ENCODE measurements around the gene COA8. TPM values are rescaled to one million over a fixed set of nuclear protein-coding genes. Genes with fewer than 3 reads are reported as not detected.
A peak's percentile ranks its signal among the peaks of the same experiment; 100 is the strongest.

Gene COA8
- total and polyA plus RNA-seq, 2 of the 8 experiments (the other 6 are each of a cell fraction or from before 2014, with no cell fraction given): 7.1 to 35.5 TPM

GRCh38 chr14:103521951-103522563 lies 40.7 kb upstream of the COA8 start:
- Histone ChIP-seq H4K91ac (replicated peaks; ENCODE audit: insufficient read length, low read length) (peak overlapping the region; percentile 93), H3K23ac (ENCODE audit: insufficient read length) (no peak overlapping the region), H3K18ac (ENCODE audit: extremely low read depth, low read length) (peak overlapping the region; percentile 96), H3K23me2 (ENCODE audit: low read depth, low read length) (peaks cover 14% of the 10 kb centered on the region; the same call in 1 of the 2 replicates), H4K20me1 (replicated peaks in 1 of 2; ENCODE audit: control insufficient read depth in 1 of 2, insufficient read depth in 2 of 2, low read length in 2 of 2) (peaks cover 10 to 20% of the 10 kb centered on the region in 2 experiments), H2BK20ac (ENCODE audit: low read length) (no peak overlapping the region), H2AK5ac (ENCODE audit: low read depth, low read length) (no peak overlapping the region; the same call in 1 of the 2 replicates), H3K56ac (replicated peaks; ENCODE audit: insufficient read length, low read depth, low read length) (peak overlapping the region; percentile 89), H2BK12ac (ENCODE audit: low read depth, low read length) (peak overlapping the region; percentile 60; the same call in 1 of the 2 replicates), H3K9ac (replicated peaks in 1 of 4; ENCODE audit: extremely low read depth in 1 of 4, low read depth in 3 of 4, low read length in 3 of 4) (peak overlapping the region; percentile 81 to 92 (median 88); a peak in 6 of 7 replicates), H4K5ac (ENCODE audit: insufficient read length, low read depth, low read length) (peak overlapping the region; percentile 82), H3K4me2 (ENCODE audit: insufficient read depth in 1 of 2, low read depth in 2 of 2, low read length in 2 of 2) (peak overlapping the region; percentile 73 to 80), H3K27me3 (replicated peaks in 1 of 4; ENCODE audit: control insufficient read depth in 3 of 4, extremely low read depth in 1 of 4, insufficient read depth in 3 of 4, low read length in 3 of 4) (peaks cover 3 to 23% (median 13%) of the 10 kb centered on the region in 4 experiments), H3K4me1 (replicated peaks in 1 of 4; ENCODE audit: control insufficient read depth in 3 of 4, insufficient read depth in 4 of 4, low read length in 3 of 4) (peaks cover 0 to 28% (median 19%) of the 10 kb centered on the region in 4 experiments; a peak in 6 of 7 replicates), H3K4ac (replicated peaks; ENCODE audit: insufficient read length, low read depth, low read length) (peak overlapping the region; percentile 84), H3K14ac (ENCODE audit: insufficient read length) (peak overlapping the region; percentile 82), H3K36me3 (ENCODE audit: control insufficient read depth in 2 of 4, insufficient read depth in 4 of 4, low read length in 3 of 4) (peaks cover 8 to 23% (median 17%) of the 10 kb centered on the region in 4 experiments; a peak in 7 of 8 replicates), H3K79me1 (ENCODE audit: low read depth, low read length) (no peaks in the 10 kb centered on the region; the same call in 1 of the 2 replicates), H2BK15ac (ENCODE audit: low read length) (peak overlapping the region; percentile 92; the same call in 1 of the 2 replicates), H2BK5ac (ENCODE audit: low read depth, low read length) (peak overlapping the region; percentile 93), H3K79me2 (ENCODE audit: control insufficient read depth in 1 of 2, insufficient read depth in 2 of 2, low read length in 2 of 2) (peaks cover 0 to 2% of the 10 kb centered on the region in 2 experiments; a peak in 1 of 4 replicates), H4K8ac (ENCODE audit: extremely low read depth, insufficient read depth, low read length) (peak overlapping the region; percentile 93), H2AFZ (ENCODE audit: low read length) (no peak overlapping the region), H3K27ac (ENCODE audit: low read depth, low read length) (peak overlapping the region; percentile 80), H3K4me3 (ENCODE audit: extremely low read depth in 1 of 4, insufficient read depth in 2 of 4, low read depth in 3 of 4, low read length in 4 of 4) (peak overlapping the region; percentile 79 to 96 (median 84)), H2BK120ac (replicated peaks; ENCODE audit: low read depth, low read length) (no peak overlapping the region), H3K9me3 (ENCODE audit: insufficient read depth in 2 of 2, low read depth in 1 of 2, low read length in 1 of 2) (no peaks in the 10 kb centered on the region)
- ChIA-PET CTCF (ENCODE audit: partially characterized antibody) (interaction anchor here (0.6 to 31.3 kb wide), 4 partner anchors 12 to 392 kb away, joined by 3 to 921 read pairs (median 18); partner anchors contain the start of gene TRMT61A), POLR2A (ENCODE audit: partially characterized antibody) (interaction anchor here (0.5 to 12.6 kb wide), 22 partner anchors 12 to 464 kb away, joined by 3 to 844 read pairs (median 4); partner anchors contain the start of genes BAG5, CDC42BPB, COA8 and EIF5)
- WGBS, 2 experiments (ENCODE audit: extremely low coverage in 1 of 2, insufficient coverage in 1 of 2, insufficient read length in 1 of 2, insufficient replicate concordance in 2 of 2, low coverage in 1 of 2, low lambda C conversion rate in 2 of 2, missing lambda C conversion rate in 1 of 2): 2% methylated on average over 7 of the region's 74 CpGs; no CpG with 5 or more reads in 1 of the 2 experiments
- DNase-seq (ENCODE audit: low read depth in 1 of 2, low spot score in 2 of 2) (peak in 1 of 2 experiments; percentile 70), FAIRE-seq (no peak)
- TF ChIP-seq TAF1 (IDR thresholded peaks at IDR 0.05; ENCODE audit: low read depth, low read length) (no peak), FOSL1 (IDR thresholded peaks at IDR 0.05; ENCODE audit: insufficient read depth, low read depth, low read length) (no peak), HDAC2 (IDR thresholded peaks at IDR 0.05; ENCODE audit: borderline replicate concordance in 1 of 2, low read depth in 2 of 2, low read length in 2 of 2) (peak in 1 of 2 experiments; percentile 42; a peak in 1 of 4 replicates), ATF2 (IDR thresholded peaks at IDR 0.05; ENCODE audit: low read length) (peak; percentile 82; the same call in 1 of the 2 replicates), SP4 (IDR thresholded peaks at IDR 0.05; ENCODE audit: low read length) (no peak), SP2 (IDR thresholded peaks at IDR 0.05; ENCODE audit: low read length) (no peak), EP300 (IDR thresholded peaks at IDR 0.05; ENCODE audit: borderline replicate concordance in 1 of 2, low read depth in 2 of 2, low read length in 2 of 2) (no peak), TAF7 (optimal IDR thresholded peaks at IDR 0.05; ENCODE audit: borderline replicate concordance, low read depth, low read length) (no peak), JUND (IDR thresholded peaks at IDR 0.05; ENCODE audit: low read length) (peak; percentile 60)

Measured in H1 (cell line).